ENCODE measurements around the gene MAPK4.

DNA sequence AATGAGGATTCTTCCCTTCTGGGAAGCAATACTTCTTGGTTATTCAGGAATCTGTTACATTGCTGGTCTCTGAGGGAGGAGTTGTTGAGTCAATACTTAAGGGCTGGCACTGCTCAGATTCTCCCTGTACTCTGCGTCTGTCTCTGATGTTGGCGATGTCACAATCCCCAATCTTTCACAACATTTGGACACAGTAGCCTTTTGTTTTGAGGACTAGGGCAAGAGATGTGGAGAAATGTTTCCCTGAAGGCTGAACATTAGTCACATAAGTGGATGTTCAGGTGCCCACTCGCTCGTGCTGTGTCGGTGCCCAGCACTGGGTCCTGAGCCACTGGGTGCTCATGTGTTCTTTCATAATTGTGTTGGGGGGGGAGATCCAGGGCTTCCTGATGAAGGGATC, 55.0 kb downstream of the MAPK4 start:
- no peak for TF ChIP-seq GATA2 (IDR thresholded peaks at IDR 0.05; ENCODE audit: low read depth, low read length)
- no peak for TF ChIP-seq GATA3 (IDR thresholded peaks at IDR 0.05; ENCODE audit: low read depth, low read length)

All from SH-SY5Y (cell line).